Nephron progenitor cell (in vitro differentiated cells): ENCODE data around the gene NLGN1.

ENCODE experiments used
- DNase-seq: peaks from one replicate; pipeline ENCODE4 v3.0.0; 2021
- H3K27ac Mint-ChIP-seq: 2 replicates; pipeline ENCODE4 v1.8.0; 2021; ENCODE audit warnings: mild to moderate bottlenecking, moderate library complexity, mixed read lengths
- H3K27me3 Mint-ChIP-seq: 2 replicates; pipeline ENCODE4 v1.8.0; 2021; ENCODE audit warnings: mild to moderate bottlenecking, low read depth, mixed read lengths; ENCODE audit not compliant: poor library complexity
- H3K36me3 Mint-ChIP-seq: 2 replicates; pipeline ENCODE4 v1.8.0; 2021; ENCODE audit warnings: low read depth, mixed read lengths
- H3K4me1 Mint-ChIP-seq: 2 replicates; pipeline ENCODE4 v1.8.0; 2021; ENCODE audit warnings: mixed read lengths
- H3K4me3 Mint-ChIP-seq: 2 replicates; pipeline ENCODE4 v1.8.0; 2021; ENCODE audit warnings: mild to moderate bottlenecking, moderate library complexity, mixed read lengths
- H3K9me3 Mint-ChIP-seq: 2 replicates; pipeline ENCODE4 v1.8.0; 2021; ENCODE audit warnings: mild to moderate bottlenecking, moderate library complexity, mixed read lengths
- TF ChIP-seq, protein P1 (sequence below): fragments of 200-600 bp; sonication (generic); IDR thresholded peaks from 2 replicates; pipeline ENCODE4 v1.5.0; 2021; ENCODE audit warnings: antibody characterized with exemption

NLGN1 gene

DNA sequence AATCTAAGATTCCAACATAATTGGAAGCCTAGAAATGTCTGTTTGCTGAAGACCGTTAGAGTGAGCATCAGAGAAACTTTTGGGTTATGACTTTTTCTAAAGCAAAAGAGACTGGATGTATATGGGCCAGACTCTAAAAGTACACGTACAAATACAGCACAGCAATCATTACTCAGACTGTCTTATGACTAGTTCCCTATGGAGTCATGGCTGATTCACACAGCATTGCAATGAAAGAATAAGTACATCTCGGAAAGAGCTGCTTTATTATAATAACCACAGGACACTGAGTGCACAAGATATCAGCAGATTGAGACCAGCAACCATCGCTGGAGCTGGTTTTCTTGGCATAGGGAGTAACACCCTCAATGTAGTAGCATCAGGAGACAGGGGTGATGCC, 618.6 kb downstream of the NLGN1 start:
- Mint-ChIP-seq H3K27me3 (no peaks in the 10 kb centered on the region), H3K9me3 (peaks cover 12% of the 10 kb centered on the region), H3K27ac (no peak overlapping the region), H3K4me1 (no peaks in the 10 kb centered on the region), H3K36me3 (peaks cover 5% of the 10 kb centered on the region), H3K4me3 (no peak overlapping the region)
- TF ChIP-seq, protein P1, sequence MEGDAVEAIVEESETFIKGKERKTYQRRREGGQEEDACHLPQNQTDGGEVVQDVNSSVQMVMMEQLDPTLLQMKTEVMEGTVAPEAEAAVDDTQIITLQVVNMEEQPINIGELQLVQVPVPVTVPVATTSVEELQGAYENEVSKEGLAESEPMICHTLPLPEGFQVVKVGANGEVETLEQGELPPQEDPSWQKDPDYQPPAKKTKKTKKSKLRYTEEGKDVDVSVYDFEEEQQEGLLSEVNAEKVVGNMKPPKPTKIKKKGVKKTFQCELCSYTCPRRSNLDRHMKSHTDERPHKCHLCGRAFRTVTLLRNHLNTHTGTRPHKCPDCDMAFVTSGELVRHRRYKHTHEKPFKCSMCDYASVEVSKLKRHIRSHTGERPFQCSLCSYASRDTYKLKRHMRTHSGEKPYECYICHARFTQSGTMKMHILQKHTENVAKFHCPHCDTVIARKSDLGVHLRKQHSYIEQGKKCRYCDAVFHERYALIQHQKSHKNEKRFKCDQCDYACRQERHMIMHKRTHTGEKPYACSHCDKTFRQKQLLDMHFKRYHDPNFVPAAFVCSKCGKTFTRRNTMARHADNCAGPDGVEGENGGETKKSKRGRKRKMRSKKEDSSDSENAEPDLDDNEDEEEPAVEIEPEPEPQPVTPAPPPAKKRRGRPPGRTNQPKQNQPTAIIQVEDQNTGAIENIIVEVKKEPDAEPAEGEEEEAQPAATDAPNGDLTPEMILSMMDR: no peak
- no peak for DNase-seq

DNA sequence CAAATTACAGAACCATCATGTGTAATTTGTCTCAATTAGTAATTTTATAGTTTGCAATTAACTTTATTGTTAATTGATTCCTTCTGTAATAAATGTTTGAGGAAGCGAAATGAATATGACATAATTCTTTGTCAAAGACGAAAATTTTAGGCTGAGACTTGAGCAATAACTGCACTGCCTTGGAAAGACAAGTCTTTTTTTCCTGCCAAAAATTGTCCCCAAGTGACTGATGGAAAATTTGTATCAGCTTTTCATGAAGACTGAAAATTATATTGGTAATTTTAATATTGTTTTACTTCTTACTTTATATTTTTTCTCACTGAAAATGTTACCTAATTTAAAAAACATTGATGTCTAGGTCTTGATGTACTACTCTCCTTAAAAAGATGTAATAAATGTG, 622.6 kb downstream of the NLGN1 start:
- peaks cover 5% of the 10 kb centered on the region for H3K36me3 Mint-ChIP-seq
- H3K9me3 Mint-ChIP-seq: peaks cover 12% of the 10 kb centered on the region
- TF ChIP-seq, protein P1: no peak
- no peaks in the 10 kb centered on the region for H3K27me3 Mint-ChIP-seq
- no peak for DNase-seq
- no peak overlapping the region for H3K27ac Mint-ChIP-seq
- no peaks in the 10 kb centered on the region for H3K4me1 Mint-ChIP-seq
- no peak overlapping the region for H3K4me3 Mint-ChIP-seq

DNA sequence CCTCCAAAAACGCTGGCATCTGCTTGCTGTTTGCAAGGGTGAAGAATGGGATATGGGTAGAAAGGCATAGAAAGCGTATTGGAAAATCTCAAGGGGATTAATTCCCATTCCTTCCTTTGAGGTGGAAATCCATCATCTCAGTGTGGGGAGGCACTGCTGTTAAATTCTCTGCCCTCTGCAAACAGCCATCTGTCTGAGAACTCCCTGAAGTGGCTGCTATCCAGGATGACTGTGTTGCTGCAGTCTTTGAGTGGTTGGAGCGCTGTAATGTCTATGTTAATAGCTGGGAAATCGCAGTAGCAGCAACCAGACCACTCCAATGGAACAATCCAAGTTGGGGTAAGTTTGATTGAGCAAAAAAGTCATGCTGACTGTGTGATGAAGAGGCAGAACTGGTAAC, 625.9 kb downstream of the NLGN1 start:
- H3K27me3 Mint-ChIP-seq: no peaks in the 10 kb centered on the region
- TF ChIP-seq, protein P1: no peak
- no peak overlapping the region for H3K4me3 Mint-ChIP-seq
- H3K36me3 Mint-ChIP-seq: peaks cover 6% of the 10 kb centered on the region
- H3K9me3 Mint-ChIP-seq: peaks cover 7% of the 10 kb centered on the region
- DNase-seq: no peak
- H3K4me1 Mint-ChIP-seq: no peaks in the 10 kb centered on the region
- H3K27ac Mint-ChIP-seq: no peak overlapping the region

DNA sequence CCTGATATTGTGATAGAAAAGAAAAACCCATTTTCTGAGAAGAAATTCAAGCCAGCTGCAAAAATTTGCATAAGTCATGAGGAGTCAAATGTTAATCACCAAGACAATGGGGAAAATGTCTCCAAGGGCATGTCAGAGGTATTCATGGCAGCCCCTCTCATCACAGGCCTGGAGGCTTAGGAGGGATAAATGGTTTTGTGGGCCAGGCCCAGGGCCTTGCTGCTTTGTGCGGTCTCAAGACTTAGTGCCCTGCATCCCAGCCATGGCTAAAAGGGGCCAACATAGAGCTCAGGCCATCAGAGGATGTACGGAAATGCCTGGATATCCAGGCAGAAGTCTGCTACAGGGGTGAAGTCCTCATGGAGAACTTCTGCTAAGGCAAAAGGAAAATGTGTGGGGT, 631.1 kb downstream of the NLGN1 start:
- DNase-seq: no peak
- Mint-ChIP-seq H3K4me3 (no peak overlapping the region), H3K36me3 (peaks cover 12% of the 10 kb centered on the region), H3K27ac (no peak overlapping the region), H3K27me3 (no peaks in the 10 kb centered on the region), H3K4me1 (no peaks in the 10 kb centered on the region), H3K9me3 (peaks cover 26% of the 10 kb centered on the region)
- TF ChIP-seq, protein P1: no peak

DNA sequence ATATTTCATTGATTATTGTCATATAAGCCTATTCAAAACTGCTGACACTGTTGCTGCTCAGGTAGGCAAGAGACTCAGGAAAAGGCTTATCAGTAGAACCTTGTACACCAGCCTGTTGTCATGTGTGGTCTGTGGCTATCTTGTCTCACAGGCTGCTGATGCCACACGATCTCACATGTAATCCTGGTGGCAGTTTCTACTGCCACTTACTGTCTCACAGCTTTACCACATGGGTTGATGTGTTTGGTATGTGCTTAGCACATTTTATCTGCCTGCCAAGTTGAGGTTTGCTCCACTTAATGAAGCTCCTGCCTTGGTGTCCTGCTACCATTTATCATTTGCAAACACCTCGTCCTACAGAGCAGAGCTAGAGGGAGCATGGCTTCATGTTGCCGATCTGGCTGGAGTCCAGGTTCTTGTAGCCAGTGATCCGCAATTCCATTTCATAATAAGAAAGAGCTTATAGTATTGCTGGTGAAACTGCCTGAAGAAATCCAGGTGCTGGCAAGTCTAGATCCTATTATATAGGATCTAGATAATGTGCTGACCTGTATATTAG, 637.9 kb downstream of the NLGN1 start:
- Mint-ChIP-seq H3K4me3 (no peak overlapping the region), H3K4me1 (no peaks in the 10 kb centered on the region), H3K36me3 (no peaks in the 10 kb centered on the region), H3K27ac (no peak overlapping the region), H3K27me3 (no peaks in the 10 kb centered on the region), H3K9me3 (peaks cover 3% of the 10 kb centered on the region)
- TF ChIP-seq, protein P1: no peak
- DNase-seq: no peak

DNA sequence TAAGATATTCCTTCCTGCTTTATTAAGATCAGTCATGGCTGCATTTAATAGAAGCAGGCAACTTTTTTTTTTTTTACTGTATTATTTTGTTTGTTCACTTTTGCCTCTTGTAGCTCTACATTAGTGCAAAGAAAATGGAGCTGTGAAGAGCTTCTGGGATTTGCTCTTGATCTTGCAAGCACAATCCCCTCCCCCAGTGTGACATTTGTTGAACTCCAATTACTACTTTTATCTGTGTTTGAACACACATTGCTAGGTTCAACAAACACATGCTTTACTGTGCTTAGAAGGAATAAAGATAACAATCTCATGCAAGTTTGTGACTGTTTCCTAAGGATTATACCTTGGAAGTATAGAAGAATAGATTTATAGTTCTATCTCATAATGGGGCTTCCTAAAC, 648.8 kb downstream of the NLGN1 start:
- no peak for DNase-seq
- Mint-ChIP-seq H3K4me1 (no peaks in the 10 kb centered on the region), H3K36me3 (no peaks in the 10 kb centered on the region), H3K4me3 (no peak overlapping the region), H3K27me3 (no peaks in the 10 kb centered on the region), H3K9me3 (peaks cover 11% of the 10 kb centered on the region), H3K27ac (no peak overlapping the region)
- TF ChIP-seq, protein P1: no peak
